ENCODE measurements around the gene HADHA. TPM values are rescaled to one million over a fixed set of nuclear protein-coding genes. Genes with fewer than 3 reads are reported as not detected.

The HADHA gene
- total RNA-seq, 6 experiments from 2014 or later: 115 to 246 (median 160) TPM

GRCh38 chr2:26284132-26284531, 39.7 kb upstream of the HADHA start:
- ATAC-seq (no peak), DNase-seq (no peak)
- H3K36me3 ChIP-seq: peaks cover 0 to 73% (median 43%) of the 10 kb centered on the region in 4 donors
- no peak overlapping the region for H3K4me3 ChIP-seq
- H3K4me1 ChIP-seq: peaks cover 0 to 6% (median 2%) of the 10 kb centered on the region in 4 donors
- H3K27ac ChIP-seq: no peak overlapping the region
- intact Hi-C loops (cut with DNase I): no loop called here
- TF ChIP-seq CTCF (IDR thresholded peaks at IDR 0.05) (no peak), POLR2A (IDR thresholded peaks at IDR 0.05) (no peak)
- no peaks in the 10 kb centered on the region for H3K9me3 ChIP-seq
- 89% methylated on average over 3 of the region's 3 CpGs for WGBS (ENCODE audit: insufficient coverage, low coverage, low lambda C conversion rate, missing lambda C conversion rate)
- no peaks in the 10 kb centered on the region for H3K27me3 ChIP-seq

GRCh38 chr2:26283606-26284005, 39.2 kb upstream of the HADHA start:
- Histone ChIP-seq H3K4me3 (no peak overlapping the region), H3K27ac (no peak overlapping the region), H3K4me1 (peaks cover 0 to 6% (median 2%) of the 10 kb centered on the region in 4 donors), H3K9me3 (no peaks in the 10 kb centered on the region), H3K36me3 (peaks cover 0 to 78% (median 48%) of the 10 kb centered on the region in 4 donors), H3K27me3 (no peaks in the 10 kb centered on the region)
- DNase-seq (no peak), ATAC-seq (no peak)
- intact Hi-C loops (cut with DNase I): no loop called here
- no peak for TF ChIP-seq POLR2A (IDR thresholded peaks at IDR 0.05)
- 48% methylated on average over 2 of the region's 2 CpGs for WGBS (ENCODE audit: insufficient coverage, low coverage, low lambda C conversion rate, missing lambda C conversion rate)

- TF ChIP-seq POLR2A (IDR thresholded peaks at IDR 0.05): no peak
- TF ChIP-seq CTCF (IDR thresholded peaks at IDR 0.05): no peak
- peaks cover 0 to 82% (median 44%) of the 10 kb centered on the region in 4 donors for H3K36me3 ChIP-seq
- ATAC-seq (no peak), DNase-seq (no peak)
- intact Hi-C loops (cut with DNase I): no loop called here
- H3K4me3 ChIP-seq: no peak overlapping the region
- H3K27me3 ChIP-seq: no peaks in the 10 kb centered on the region
- H3K9me3 ChIP-seq: no peaks in the 10 kb centered on the region
- WGBS (ENCODE audit: insufficient coverage, low coverage, low lambda C conversion rate, missing lambda C conversion rate): 95% methylated on average over 2 of the region's 2 CpGs
- H3K27ac ChIP-seq: no peak overlapping the region
- H3K4me1 ChIP-seq: no peaks in the 10 kb centered on the region
Measured at GRCh38 chr2:26281226-26281625, 36.8 kb upstream of the HADHA start.

GRCh38 chr2:26279886-26280285, 35.5 kb upstream of the HADHA start:
- TF ChIP-seq CTCF (IDR thresholded peaks at IDR 0.05) (no peak), POLR2A (IDR thresholded peaks at IDR 0.05) (no peak)
- WGBS (ENCODE audit: insufficient coverage, low coverage, low lambda C conversion rate, missing lambda C conversion rate): 95% methylated on average over 3 of the region's 3 CpGs

GRCh38 chr2:26276484-26277227, 32.2 kb upstream of the HADHA start:
- intact Hi-C loops (cut with DNase I): no loop called here
- H3K36me3 ChIP-seq: peaks cover 0 to 45% (median 22%) of the 10 kb centered on the region in 4 donors
- H3K27me3 ChIP-seq: no peaks in the 10 kb centered on the region

More at GRCh38 chr2:26279886-26280285, 35.5 kb upstream of the HADHA start:
- no peak for DNase-seq
- Histone ChIP-seq H3K36me3 (peaks cover 0 to 71% (median 37%) of the 10 kb centered on the region in 4 donors), H3K27me3 (no peaks in the 10 kb centered on the region), H3K4me1 (peaks cover 0 to 7% (median 3%) of the 10 kb centered on the region in 4 donors), H3K4me3 (no peak overlapping the region), H3K27ac (no peak overlapping the region), H3K9me3 (no peaks in the 10 kb centered on the region)
- intact Hi-C loops (cut with DNase I): no loop called here
- no peak for ATAC-seq

More at GRCh38 chr2:26276484-26277227, 32.2 kb upstream of the HADHA start:
- peaks cover 0 to 28% (median 13%) of the 10 kb centered on the region in 4 donors for H3K4me1 ChIP-seq
- no peak overlapping the region for H3K4me3 ChIP-seq
- no peak overlapping the region for H3K27ac ChIP-seq
- H3K9me3 ChIP-seq: peaks cover 0 to 2% (median 0%) of the 10 kb centered on the region in 4 donors
- no peak for DNase-seq
- no peak for ATAC-seq
- WGBS (ENCODE audit: insufficient coverage, low coverage, low lambda C conversion rate, missing lambda C conversion rate): 84% methylated on average over 4 of the region's 4 CpGs
- no peak for TF ChIP-seq POLR2A (IDR thresholded peaks at IDR 0.05)
- no peak for TF ChIP-seq CTCF (IDR thresholded peaks at IDR 0.05)
